ENCODE data around the gene VPS54.
A peak's percentile ranks its signal among the peaks of the same experiment; 100 is the strongest.

Gene VPS54

DNA sequence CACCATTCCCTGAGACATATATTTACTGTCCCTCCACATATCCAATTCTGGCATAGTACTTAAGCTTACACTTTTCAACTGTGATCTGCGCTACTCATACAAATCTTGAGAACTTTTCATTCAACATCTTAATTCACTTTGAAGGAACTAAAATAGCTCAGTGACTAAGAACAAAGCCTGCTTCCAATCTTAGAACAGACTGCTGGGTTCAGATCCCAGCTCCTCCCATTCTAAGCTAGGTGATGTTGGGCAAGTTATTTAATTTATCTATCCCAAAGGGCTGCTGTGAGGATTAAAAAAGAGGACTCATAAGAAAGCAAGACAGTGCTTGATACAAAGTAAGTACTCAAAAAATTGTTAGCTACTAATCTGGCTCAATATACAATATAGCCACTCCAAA is 119.6 kb downstream of the VPS54 start:
- peak; percentile 13 for DNase-seq (ENCODE audit: low read depth)

- DNase-seq (ENCODE audit: low read depth) = no peak
Observed at GRCh38 chr2:63898839-63899238, 120.4 kb downstream of the VPS54 start.

DNA sequence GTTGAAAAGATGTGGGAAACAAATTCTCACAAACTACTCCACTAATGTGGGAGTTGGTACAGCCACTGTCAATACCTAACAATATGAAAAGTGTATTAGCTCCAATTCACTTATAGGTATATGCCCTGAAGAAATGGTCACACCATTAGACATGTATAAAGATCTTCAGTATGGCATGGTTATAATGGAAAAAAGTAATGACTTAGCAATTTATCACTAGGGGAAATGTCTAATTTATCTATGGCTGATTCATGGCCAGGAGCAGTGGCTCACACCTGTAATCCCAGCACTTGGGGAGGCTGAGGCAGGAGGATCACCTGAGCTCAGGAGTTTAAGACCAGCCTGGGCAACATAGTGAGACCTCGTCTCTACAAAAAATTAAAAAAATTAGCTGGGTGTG is 125.1 kb downstream of the VPS54 start:
- no peak for DNase-seq (ENCODE audit: low read depth)

GRCh38 chr2:63893163-63893562 is 126.1 kb downstream of the VPS54 start:
- DNase-seq (ENCODE audit: low read depth) = no peak

- no peak for DNase-seq (ENCODE audit: low read depth)
Observed at GRCh38 chr2:63891488-63892030, 127.7 kb downstream of the VPS54 start.

DNA sequence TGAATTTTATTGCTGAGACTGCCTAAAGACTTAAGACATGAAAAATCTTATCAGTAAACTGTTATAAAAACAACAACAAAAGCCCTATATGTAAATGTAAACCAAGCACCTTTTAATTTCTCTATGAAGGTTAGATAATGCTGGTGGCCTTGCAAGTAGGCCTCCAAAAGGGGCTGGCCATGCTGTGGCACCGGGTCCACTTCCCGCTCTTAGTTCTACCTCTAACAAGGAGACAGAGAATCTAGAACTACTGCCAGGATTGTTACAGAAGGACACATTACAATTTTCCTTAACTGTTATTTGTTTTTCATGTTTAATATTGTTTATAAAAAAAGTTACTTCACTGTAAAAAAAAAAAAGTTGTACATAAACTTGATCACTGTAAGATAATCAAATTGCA is 128.6 kb downstream of the VPS54 start:
- no peak for DNase-seq (ENCODE audit: low read depth)

DNA sequence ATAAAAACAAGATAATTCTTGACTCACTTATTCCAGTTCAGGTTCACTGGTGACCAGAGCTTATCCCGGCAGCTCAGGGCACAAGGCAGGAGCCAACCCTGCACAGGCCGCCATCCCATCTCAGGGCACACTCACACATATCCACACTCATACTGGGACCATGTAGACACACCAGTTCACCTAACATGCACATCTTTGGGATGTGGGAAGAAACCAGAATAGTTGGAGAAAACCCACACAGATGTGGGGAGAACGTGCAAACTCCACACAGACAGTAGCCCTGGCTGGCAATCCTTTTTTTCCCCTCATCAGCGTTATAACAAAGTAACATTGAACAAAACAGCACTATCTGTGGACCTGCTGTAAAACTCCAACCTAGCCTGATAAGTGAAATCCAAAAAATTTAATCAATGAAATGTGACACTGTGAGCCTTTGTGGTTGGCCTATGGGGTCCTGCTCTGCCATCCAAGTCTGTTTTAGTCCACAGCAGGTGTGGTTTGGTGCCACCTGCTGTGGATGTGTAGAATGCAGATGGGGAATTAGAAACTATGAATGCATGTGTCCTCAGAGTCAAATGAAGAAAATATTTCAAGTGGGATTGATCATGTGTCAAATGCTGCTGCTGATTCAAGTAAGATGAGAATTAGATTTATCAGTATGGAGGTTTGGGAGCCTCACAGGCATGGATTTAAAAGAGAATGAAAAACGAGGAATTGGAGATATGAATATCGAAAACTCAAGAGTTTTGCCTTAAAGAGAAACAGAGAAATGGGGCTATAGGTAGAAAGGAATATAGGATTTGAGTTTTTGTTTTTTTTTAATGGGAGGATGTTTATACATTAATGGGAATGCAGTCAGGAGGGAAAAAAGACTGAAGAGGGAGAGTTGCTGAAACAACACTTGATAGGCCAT is 130.5 kb downstream of the VPS54 start:
- DNase-seq (ENCODE audit: low read depth) = peak; percentile 42

- DNase-seq (ENCODE audit: low read depth) = no peak
Observed at GRCh38 chr2:63888053-63888452, 131.2 kb downstream of the VPS54 start.

GRCh38 chr2:63886445-63886844 is 132.8 kb downstream of the VPS54 start:
- no peak for DNase-seq (ENCODE audit: low read depth)

DNA sequence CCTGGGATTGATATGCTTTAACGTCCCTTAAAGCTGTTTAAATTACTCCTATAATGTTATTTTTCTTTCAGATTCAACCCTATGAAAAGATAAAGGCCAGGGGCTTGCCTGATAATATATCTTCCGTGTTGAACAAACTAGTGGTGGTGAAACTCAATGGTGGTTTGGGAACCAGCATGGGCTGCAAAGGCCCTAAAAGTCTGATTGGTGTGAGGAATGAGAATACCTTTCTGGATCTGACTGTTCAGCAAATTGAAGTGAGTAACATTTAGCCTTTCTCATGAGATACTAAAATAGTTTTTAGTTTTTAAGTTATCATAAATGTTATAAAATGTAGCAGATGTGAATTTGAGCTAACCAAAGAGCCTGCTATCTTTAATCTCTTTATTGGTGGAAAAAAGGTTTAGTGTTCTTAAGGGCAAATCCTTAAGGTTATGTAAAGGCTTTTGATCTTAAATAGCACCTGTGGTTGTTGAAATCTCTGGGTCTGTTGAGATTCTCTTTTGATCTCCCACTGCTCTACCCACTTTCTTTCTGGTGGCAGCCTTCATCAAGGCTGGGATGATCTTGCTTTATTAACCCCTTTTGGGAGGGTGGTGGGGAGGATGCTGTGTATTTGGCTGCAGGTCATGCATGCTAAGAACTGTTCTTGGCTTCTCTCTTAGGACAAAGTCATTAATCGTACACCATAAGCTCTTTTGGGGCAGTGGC is 136.7 kb downstream of the VPS54 start:
- DNase-seq (ENCODE audit: low read depth) = no peak

GRCh38 chr2:63881205-63881604 is 138.0 kb downstream of the VPS54 start:
- DNase-seq (ENCODE audit: low read depth) = no peak

- no peak for DNase-seq (ENCODE audit: low read depth)
Observed at GRCh38 chr2:63880625-63881024, 138.6 kb downstream of the VPS54 start.

DNA sequence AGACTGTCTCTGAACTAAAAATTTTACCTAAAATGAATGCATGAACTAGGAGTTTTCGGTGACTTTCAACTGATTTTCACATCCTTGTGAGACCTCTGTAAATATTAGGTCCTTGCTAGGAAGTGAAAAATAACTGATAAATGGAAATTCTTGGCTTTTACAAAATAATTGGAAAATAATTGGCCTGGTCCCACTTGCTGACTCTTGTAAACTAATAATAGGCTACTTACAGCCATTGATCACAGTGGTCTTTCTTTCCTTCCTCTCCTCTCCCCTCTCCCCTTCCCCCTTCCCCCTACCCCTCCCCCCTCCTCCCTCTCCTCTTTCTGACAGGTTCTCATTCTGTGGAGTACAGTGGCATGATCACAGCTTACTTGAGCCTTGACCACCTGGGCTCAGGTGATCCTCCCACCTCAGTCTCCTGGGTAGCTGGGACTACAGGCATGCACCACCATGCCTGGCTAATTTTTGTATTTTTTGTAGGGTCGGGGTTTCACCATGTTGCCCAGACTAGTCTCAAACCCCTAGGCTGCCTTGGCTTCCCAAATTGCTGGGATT is 139.3 kb downstream of the VPS54 start:
- DNase-seq (ENCODE audit: low read depth) = no peak

DNA sequence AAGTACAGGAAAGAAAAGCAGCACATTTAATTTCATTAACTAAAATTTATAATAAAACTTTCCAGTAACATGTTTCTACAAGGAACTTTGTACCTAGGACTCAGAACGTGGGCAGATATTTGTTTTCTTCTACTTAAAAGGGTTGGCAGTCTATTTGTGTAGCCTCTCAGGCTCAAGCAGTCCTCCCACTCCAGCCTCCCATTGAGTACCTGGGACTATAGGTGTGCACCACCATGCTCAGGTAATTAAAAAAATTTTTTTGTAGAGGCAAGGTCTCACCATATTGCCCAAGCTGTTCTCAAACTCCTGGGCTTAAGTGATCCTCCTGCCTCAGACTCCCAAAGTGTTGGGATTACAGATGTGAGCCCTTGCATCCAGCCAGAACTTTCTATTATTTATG is 140.7 kb downstream of the VPS54 start:
- DNase-seq (ENCODE audit: low read depth) = no peak

GRCh38 chr2:63876311-63876710 is 142.9 kb downstream of the VPS54 start:
- no peak for DNase-seq (ENCODE audit: low read depth)

GRCh38 chr2:63875559-63876245 is 143.5 kb downstream of the VPS54 start:
- DNase-seq (ENCODE audit: low read depth) = no peak

DNA sequence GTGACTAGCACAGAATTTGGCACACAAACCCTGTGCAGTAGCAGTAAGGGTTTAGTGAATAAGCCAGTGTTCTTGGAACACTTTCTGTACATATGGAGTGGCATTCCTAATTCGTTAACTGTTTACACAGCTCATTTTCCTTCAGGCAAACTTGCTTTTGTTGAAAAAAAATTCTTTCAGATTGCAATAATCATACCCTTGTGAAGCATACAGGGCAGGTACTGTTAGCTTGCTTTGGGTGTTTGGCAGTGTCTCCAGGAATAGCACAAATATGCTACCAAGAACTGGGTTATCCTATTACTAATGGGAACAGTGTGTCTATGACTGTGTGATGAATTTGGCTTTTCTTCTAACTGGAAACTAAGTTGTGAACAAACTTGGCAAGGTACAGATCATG is 144.1 kb downstream of the VPS54 start:
- no peak for DNase-seq (ENCODE audit: low read depth)

GRCh38 chr2:63874204-63875130 is 144.8 kb downstream of the VPS54 start:
- DNase-seq (ENCODE audit: low read depth) = no peak

GRCh38 chr2:63872571-63873328 is 146.5 kb downstream of the VPS54 start:
- DNase-seq (ENCODE audit: low read depth) = peak; percentile 47

- DNase-seq (ENCODE audit: low read depth) = no peak
Observed at GRCh38 chr2:63871864-63872263, 147.4 kb downstream of the VPS54 start.
